ENCODE measurements around the gene C5orf63. TPM values are rescaled to one million over a fixed set of nuclear protein-coding genes. Genes with fewer than 3 reads are reported as not detected.
A peak's percentile ranks its signal among the peaks of the same experiment; 100 is the strongest.

C5orf63 gene
- total and polyA plus RNA-seq, 10 of the 15 experiments (the other 5 are each of a cell fraction or from before 2014, with no cell fraction given): 8.7 to 54.3 (median 11.9) TPM

DNA sequence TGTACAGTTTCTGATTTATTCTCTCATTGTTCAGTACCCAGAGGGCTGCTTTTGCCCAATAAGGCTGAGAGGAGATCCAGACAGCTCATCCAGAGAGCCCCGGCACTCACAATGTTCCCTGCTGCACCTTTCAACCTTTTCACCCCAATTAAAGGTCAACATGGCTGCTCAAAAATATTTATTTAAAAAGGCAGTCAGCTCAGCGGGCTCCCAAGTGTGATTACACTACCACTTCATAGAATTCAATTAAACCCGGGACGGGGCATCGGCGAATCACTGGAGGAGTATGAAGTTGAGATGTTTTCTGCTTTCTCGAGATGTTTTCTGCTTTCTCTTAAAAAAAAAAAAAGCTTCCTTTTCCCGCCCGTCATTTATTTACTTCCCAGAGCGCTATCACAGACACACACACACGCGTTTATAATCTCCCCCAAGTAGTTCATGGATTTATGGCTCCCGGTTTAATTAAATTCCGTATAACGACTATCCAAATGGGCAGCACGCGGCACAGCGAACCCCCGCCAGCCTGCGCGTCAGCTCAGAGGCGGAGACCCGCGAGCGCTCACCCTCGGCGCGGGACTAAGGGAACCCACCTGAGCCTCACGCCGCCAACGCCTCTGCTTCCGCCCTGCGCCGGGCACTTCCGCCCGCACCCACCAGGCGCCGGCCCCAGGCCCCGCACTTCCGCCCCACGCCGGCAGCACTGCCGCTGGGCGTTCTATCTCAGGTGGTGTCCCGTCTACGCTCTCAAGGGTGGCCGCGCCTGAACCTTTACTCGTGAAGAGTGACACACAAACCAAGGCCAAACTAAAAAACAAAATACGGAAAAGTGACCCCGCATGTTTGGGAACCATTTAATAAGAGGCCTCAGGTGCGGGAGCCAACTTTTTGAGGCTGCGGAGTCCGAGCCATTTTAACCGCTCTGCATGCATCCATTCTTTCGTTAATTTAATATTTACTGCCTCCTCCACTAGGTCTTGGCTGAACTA is at the start of gene C5orf63 (continued):
- TF ChIP-seq EGR1 (IDR thresholded peaks at IDR 0.05; ENCODE audit: borderline replicate concordance in 1 of 2, low read depth in 2 of 2, low read length in 2 of 2): peak in 1 of 2 experiments; percentile 93; a peak in 2 of 3 replicates
- no peak for TF ChIP-seq BMI1 (IDR thresholded peaks at IDR 0.05; ENCODE audit: borderline replicate concordance)
- TF ChIP-seq, protein P1, sequence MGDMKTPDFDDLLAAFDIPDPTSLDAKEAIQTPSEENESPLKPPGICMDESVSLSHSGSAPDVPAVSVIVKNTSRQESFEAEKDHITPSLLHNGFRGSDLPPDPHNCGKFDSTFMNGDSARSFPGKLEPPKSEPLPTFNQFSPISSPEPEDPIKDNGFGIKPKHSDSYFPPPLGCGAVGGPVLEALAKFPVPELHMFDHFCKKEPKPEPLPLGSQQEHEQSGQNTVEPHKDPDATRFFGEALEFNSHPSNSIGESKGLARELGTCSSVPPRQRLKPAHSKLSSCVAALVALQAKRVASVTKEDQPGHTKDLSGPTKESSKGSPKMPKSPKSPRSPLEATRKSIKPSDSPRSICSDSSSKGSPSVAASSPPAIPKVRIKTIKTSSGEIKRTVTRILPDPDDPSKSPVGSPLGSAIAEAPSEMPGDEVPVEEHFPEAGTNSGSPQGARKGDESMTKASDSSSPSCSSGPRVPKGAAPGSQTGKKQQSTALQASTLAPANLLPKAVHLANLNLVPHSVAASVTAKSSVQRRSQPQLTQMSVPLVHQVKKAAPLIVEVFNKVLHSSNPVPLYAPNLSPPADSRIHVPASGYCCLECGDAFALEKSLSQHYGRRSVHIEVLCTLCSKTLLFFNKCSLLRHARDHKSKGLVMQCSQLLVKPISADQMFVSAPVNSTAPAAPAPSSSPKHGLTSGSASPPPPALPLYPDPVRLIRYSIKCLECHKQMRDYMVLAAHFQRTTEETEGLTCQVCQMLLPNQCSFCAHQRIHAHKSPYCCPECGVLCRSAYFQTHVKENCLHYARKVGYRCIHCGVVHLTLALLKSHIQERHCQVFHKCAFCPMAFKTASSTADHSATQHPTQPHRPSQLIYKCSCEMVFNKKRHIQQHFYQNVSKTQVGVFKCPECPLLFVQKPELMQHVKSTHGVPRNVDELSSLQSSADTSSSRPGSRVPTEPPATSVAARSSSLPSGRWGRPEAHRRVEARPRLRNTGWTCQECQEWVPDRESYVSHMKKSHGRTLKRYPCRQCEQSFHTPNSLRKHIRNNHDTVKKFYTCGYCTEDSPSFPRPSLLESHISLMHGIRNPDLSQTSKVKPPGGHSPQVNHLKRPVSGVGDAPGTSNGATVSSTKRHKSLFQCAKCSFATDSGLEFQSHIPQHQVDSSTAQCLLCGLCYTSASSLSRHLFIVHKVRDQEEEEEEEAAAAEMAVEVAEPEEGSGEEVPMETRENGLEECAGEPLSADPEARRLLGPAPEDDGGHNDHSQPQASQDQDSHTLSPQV (IDR thresholded peaks at IDR 0.05): no peak
- TF ChIP-seq, protein P2, sequence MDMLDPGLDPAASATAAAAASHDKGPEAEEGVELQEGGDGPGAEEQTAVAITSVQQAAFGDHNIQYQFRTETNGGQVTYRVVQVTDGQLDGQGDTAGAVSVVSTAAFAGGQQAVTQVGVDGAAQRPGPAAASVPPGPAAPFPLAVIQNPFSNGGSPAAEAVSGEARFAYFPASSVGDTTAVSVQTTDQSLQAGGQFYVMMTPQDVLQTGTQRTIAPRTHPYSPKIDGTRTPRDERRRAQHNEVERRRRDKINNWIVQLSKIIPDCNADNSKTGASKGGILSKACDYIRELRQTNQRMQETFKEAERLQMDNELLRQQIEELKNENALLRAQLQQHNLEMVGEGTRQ (IDR thresholded peaks at IDR 0.05; ENCODE audit: borderline replicate concordance, low read depth, low read length): no peak
- TF ChIP-seq EZH2 (IDR thresholded peaks at IDR 0.05; ENCODE audit: borderline replicate concordance, control insufficient read depth, low read depth, low read length): no peak
- TF ChIP-seq, protein P3, sequence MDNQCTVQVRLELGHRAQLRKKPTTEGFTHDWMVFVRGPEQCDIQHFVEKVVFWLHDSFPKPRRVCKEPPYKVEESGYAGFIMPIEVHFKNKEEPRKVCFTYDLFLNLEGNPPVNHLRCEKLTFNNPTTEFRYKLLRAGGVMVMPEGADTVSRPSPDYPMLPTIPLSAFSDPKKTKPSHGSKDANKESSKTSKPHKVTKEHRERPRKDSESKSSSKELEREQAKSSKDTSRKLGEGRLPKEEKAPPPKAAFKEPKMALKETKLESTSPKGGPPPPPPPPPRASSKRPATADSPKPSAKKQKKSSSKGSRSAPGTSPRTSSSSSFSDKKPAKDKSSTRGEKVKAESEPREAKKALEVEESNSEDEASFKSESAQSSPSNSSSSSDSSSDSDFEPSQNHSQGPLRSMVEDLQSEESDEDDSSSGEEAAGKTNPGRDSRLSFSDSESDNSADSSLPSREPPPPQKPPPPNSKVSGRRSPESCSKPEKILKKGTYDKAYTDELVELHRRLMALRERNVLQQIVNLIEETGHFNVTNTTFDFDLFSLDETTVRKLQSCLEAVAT (IDR thresholded peaks at IDR 0.05): peak; percentile 94
- no peak for TF ChIP-seq FOXM1 (IDR thresholded peaks at IDR 0.05; ENCODE audit: low read depth, low read length)
- TF ChIP-seq, protein P4, sequence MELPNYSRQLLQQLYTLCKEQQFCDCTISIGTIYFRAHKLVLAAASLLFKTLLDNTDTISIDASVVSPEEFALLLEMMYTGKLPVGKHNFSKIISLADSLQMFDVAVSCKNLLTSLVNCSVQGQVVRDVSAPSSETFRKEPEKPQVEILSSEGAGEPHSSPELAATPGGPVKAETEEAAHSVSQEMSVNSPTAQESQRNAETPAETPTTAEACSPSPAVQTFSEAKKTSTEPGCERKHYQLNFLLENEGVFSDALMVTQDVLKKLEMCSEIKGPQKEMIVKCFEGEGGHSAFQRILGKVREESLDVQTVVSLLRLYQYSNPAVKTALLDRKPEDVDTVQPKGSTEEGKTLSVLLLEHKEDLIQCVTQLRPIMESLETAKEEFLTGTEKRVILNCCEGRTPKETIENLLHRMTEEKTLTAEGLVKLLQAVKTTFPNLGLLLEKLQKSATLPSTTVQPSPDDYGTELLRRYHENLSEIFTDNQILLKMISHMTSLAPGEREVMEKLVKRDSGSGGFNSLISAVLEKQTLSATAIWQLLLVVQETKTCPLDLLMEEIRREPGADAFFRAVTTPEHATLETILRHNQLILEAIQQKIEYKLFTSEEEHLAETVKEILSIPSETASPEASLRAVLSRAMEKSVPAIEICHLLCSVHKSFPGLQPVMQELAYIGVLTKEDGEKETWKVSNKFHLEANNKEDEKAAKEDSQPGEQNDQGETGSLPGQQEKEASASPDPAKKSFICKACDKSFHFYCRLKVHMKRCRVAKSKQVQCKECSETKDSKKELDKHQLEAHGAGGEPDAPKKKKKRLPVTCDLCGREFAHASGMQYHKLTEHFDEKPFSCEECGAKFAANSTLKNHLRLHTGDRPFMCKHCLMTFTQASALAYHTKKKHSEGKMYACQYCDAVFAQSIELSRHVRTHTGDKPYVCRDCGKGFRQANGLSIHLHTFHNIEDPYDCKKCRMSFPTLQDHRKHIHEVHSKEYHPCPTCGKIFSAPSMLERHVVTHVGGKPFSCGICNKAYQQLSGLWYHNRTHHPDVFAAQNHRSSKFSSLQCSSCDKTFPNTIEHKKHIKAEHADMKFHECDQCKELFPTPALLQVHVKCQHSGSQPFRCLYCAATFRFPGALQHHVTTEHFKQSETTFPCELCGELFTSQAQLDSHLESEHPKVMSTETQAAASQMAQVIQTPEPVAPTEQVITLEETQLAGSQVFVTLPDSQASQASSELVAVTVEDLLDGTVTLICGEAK (IDR thresholded peaks at IDR 0.05; ENCODE audit: borderline replicate concordance): peak; percentile 76
- TF ChIP-seq, protein P5, sequence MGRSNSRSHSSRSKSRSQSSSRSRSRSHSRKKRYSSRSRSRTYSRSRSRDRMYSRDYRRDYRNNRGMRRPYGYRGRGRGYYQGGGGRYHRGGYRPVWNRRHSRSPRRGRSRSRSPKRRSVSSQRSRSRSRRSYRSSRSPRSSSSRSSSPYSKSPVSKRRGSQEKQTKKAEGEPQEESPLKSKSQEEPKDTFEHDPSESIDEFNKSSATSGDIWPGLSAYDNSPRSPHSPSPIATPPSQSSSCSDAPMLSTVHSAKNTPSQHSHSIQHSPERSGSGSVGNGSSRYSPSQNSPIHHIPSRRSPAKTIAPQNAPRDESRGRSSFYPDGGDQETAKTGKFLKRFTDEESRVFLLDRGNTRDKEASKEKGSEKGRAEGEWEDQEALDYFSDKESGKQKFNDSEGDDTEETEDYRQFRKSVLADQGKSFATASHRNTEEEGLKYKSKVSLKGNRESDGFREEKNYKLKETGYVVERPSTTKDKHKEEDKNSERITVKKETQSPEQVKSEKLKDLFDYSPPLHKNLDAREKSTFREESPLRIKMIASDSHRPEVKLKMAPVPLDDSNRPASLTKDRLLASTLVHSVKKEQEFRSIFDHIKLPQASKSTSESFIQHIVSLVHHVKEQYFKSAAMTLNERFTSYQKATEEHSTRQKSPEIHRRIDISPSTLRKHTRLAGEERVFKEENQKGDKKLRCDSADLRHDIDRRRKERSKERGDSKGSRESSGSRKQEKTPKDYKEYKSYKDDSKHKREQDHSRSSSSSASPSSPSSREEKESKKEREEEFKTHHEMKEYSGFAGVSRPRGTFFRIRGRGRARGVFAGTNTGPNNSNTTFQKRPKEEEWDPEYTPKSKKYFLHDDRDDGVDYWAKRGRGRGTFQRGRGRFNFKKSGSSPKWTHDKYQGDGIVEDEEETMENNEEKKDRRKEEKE (IDR thresholded peaks at IDR 0.05): no peak
- peak; percentile 86; the same call in 1 of the 2 replicates for TF ChIP-seq GABPA (IDR thresholded peaks at IDR 0.05; ENCODE audit: low read depth)

Data from GM12878 (cell line).